Stimulated activated CD4-positive, alpha-beta T cell treated with anti-CD3 and anti-CD28 coated beads, Interleukin-1b, Interleukin-23, amount 100 ng/mL, for 1 hour (primary cell): ENCODE data around the gene LONRF2.

Source experiments
- DNase-seq, 2 donors: peaks; one replicate each; pipeline ENCODE4 v3.0.0-alpha.2; 2020; ENCODE audit warnings: low read depth in 2 of 2

LONRF2 gene

GRCh38 chr2:100301881-100302584 lies 20.3 kb downstream of the LONRF2 start:
- no peak for DNase-seq

- no peak for DNase-seq
Measured at GRCh38 chr2:100299548-100299947, 22.8 kb downstream of the LONRF2 start.

GRCh38 chr2:100297511-100297910 lies 24.8 kb downstream of the LONRF2 start:
- DNase-seq, result no peak

- DNase-seq, result no peak
Measured at GRCh38 chr2:100294162-100294497, 28.2 kb downstream of the LONRF2 start.

GRCh38 chr2:100293341-100294161 lies 28.8 kb downstream of the LONRF2 start:
- DNase-seq, result no peak

GRCh38 chr2:100292022-100292580 lies 30.2 kb downstream of the LONRF2 start:
- no peak for DNase-seq

- DNase-seq, result peak in 1 of 2 donors; percentile 4
Measured at GRCh38 chr2:100291152-100291970, 30.9 kb downstream of the LONRF2 start.

GRCh38 chr2:100290718-100291151 lies 31.6 kb downstream of the LONRF2 start:
- DNase-seq, result no peak

GRCh38 chr2:100289020-100289419 lies 33.3 kb downstream of the LONRF2 start:
- DNase-seq, result no peak

GRCh38 chr2:100286318-100286717 lies 36.0 kb downstream of the LONRF2 start:
- no peak for DNase-seq

GRCh38 chr2:100285691-100286090 lies 36.6 kb downstream of the LONRF2 start:
- no peak for DNase-seq

GRCh38 chr2:100285011-100285410 lies 37.3 kb downstream of the LONRF2 start:
- DNase-seq, result no peak

GRCh38 chr2:100283724-100284501 lies 38.4 kb downstream of the LONRF2 start:
- no peak for DNase-seq

GRCh38 chr2:100281521-100282438 lies 40.5 kb downstream of the LONRF2 start:
- DNase-seq, result no peak

GRCh38 chr2:100279586-100280534 lies 42.4 kb downstream of the LONRF2 start:
- no peak for DNase-seq

- no peak for DNase-seq
Measured at GRCh38 chr2:100278986-100279385, 43.3 kb downstream of the LONRF2 start.

- DNase-seq, result no peak
Measured at GRCh38 chr2:100278501-100278900, 43.8 kb downstream of the LONRF2 start.

- DNase-seq, result no peak
Measured at GRCh38 chr2:100277540-100278207, 44.6 kb downstream of the LONRF2 start.
